ENCODE results near the gene TPRX1.

GRCh38 chr19:47826800-47827199, 22.4 kb upstream of the TPRX1 start:
- TF ChIP-seq POLR2A (IDR thresholded peaks at IDR 0.05), result no peak
- TF ChIP-seq CTCF (IDR thresholded peaks at IDR 0.05), result no peak
